Endothelial cell of umbilical vein (primary cell): ENCODE results near the gene CRLF1. TPM values are rescaled to one million over a fixed set of nuclear protein-coding genes. Genes with fewer than 3 reads are reported as not detected.

ENCODE experiments used
- polyA plus RNA-seq, 4 experiments: library from polyadenylated mRNA; depleted of rRNA in 3 of 4; stranded (reverse) in 3 of 4; unstranded in 1 of 4; fragments of >200 nt; gene quantifications; 2 replicates each; pipeline versions ENCODE4 v1.2.1 to v1.2.3, GENCODE V29; 2011 to 2012; ENCODE audit warnings: missing spikeins in 1 of 4
- small RNA-seq: library from RNA; depleted of rRNA; stranded (forward); fragments of <200 nt; gene quantifications from one replicate; pipeline ENCODE3, GENCODE V24; 2012; ENCODE audit warnings: low replicate concordance, low read depth; ENCODE audit not compliant: insufficient read depth, insufficient read length
- total RNA-seq: library from RNA; stranded (reverse); gene quantifications from 2 replicates; pipeline ENCODE4 v1.2.3, GENCODE V29; 2021

Gene CRLF1
- total and polyA plus RNA-seq, 2 donors (not counting 3 experiments of a cell fraction or from before 2014, with no cell fraction given): 0.18 TPM; not detected in 1

Small RNA genes within 50 kb of the gene (small RNA-seq; reads per million reads assigned to genes)
- not detected for gene RN7SL155P

Other genes with a start within 250 kb of the CRLF1 start
- gene GDF15, start 220.6 kb downstream of the CRLF1 start, total RNA-seq: 140 and 165 TPM in 2 replicates
- 206 and 343 TPM in 2 replicates for gene GDF15, start 220.6 kb downstream of the CRLF1 start, polyA plus RNA-seq
- gene LRRC25, start 209.2 kb downstream of the CRLF1 start, total RNA-seq: not detected in 2 replicates
- not detected in 2 replicates for gene LRRC25, start 209.2 kb downstream of the CRLF1 start, polyA plus RNA-seq
- gene SSBP4, start 187.4 kb downstream of the CRLF1 start, total RNA-seq: 140 and 151 TPM in 2 replicates
- 89.6 and 116 TPM in 2 replicates for gene SSBP4, start 187.4 kb downstream of the CRLF1 start, polyA plus RNA-seq
- gene ISYNA1, start 168.7 kb downstream of the CRLF1 start, total RNA-seq: 70.2 and 74.1 TPM in 2 replicates
- gene ISYNA1, start 168.7 kb downstream of the CRLF1 start, polyA plus RNA-seq: 69.0 and 85.0 TPM in 2 replicates
- 15.5 and 18.2 TPM in 2 replicates for gene ELL, start 84.7 kb downstream of the CRLF1 start, total RNA-seq
- 9.9 and 13.4 TPM in 2 replicates for gene ELL, start 84.7 kb downstream of the CRLF1 start, polyA plus RNA-seq
- gene FKBP8, start 63.2 kb downstream of the CRLF1 start, total RNA-seq: 150 and 164 TPM in 2 replicates
- 173 and 204 TPM in 2 replicates for gene FKBP8, start 63.2 kb downstream of the CRLF1 start, polyA plus RNA-seq
- gene KXD1, start 48.9 kb downstream of the CRLF1 start, total RNA-seq: 127 and 134 TPM in 2 replicates
- 186 and 236 TPM in 2 replicates for gene KXD1, start 48.9 kb downstream of the CRLF1 start, polyA plus RNA-seq
- 1,218 and 1,221 TPM in 2 replicates for gene UBA52, start 34.9 kb downstream of the CRLF1 start, total RNA-seq
- gene UBA52, start 34.9 kb downstream of the CRLF1 start, polyA plus RNA-seq: 3,506 and 3,571 TPM in 2 replicates
- 64.0 and 64.4 TPM in 2 replicates for gene REX1BD, start 18.0 kb downstream of the CRLF1 start, total RNA-seq
- gene REX1BD, start 18.0 kb downstream of the CRLF1 start, polyA plus RNA-seq: 90.9 and 115 TPM in 2 replicates
- gene TMEM59L, start 6.1 kb upstream of the CRLF1 start, total RNA-seq: 0.25 and 0.97 TPM in 2 replicates
- gene TMEM59L, start 6.1 kb upstream of the CRLF1 start, polyA plus RNA-seq: 0.43 and 0.60 TPM in 2 replicates
- gene KLHL26, start 30.2 kb upstream of the CRLF1 start, total RNA-seq: 6.2 and 6.7 TPM in 2 replicates
- 2.4 and 2.8 TPM in 2 replicates for gene KLHL26, start 30.2 kb upstream of the CRLF1 start, polyA plus RNA-seq
- 10.3 and 11.4 TPM in 2 replicates for gene CRTC1, start 76.9 kb upstream of the CRLF1 start, total RNA-seq
- gene CRTC1, start 76.9 kb upstream of the CRLF1 start, polyA plus RNA-seq: 4.2 and 5.8 TPM in 2 replicates
- gene COMP, start 184.5 kb upstream of the CRLF1 start, total RNA-seq: not detected in 2 replicates
- gene COMP, start 184.5 kb upstream of the CRLF1 start, polyA plus RNA-seq: not detected in 2 replicates
- 68.2 and 69.1 TPM in 2 replicates for gene UPF1, start 225.2 kb upstream of the CRLF1 start, total RNA-seq
- gene UPF1, start 225.2 kb upstream of the CRLF1 start, polyA plus RNA-seq: 50.2 and 65.9 TPM in 2 replicates